ENCODE measurements around the gene CRB1. TPM values are rescaled to one million over a fixed set of nuclear protein-coding genes. Genes with fewer than 3 reads are reported as not detected.

Gene CRB1
- total and polyA plus RNA-seq, 9 of the 15 experiments (the other 6 are each of a cell fraction or from before 2014, with no cell fraction given) = 0.04 to 0.10 TPM; not detected in 7

GRCh38 chr1:197440715-197441114 is 172.7 kb downstream of the CRB1 start:
- BruUV-seq (replicated peaks) = no TSS peak
- Histone ChIP-seq H3K79me2 (ENCODE audit: control insufficient read depth, insufficient read depth, low read length) (no peaks in the 10 kb centered on the region), H3K4me3 (no peak overlapping the region), H3K9me1 (ENCODE audit: control insufficient read depth, insufficient read depth, low read length) (no peaks in the 10 kb centered on the region), H3K9me3 (replicated peaks; ENCODE audit: control insufficient read depth, insufficient read depth, low read depth, low read length) (no peaks in the 10 kb centered on the region), H3K27ac (ENCODE audit: extremely low read depth, low read depth, low read length) (no peak overlapping the region), H2AFZ (ENCODE audit: low read depth, low read length) (no peak overlapping the region), H3K36me3 (ENCODE audit: control insufficient read depth, insufficient read depth, low read length) (no peaks in the 10 kb centered on the region), H4K20me1 (replicated peaks; ENCODE audit: control insufficient read depth, insufficient read depth, low read length) (no peaks in the 10 kb centered on the region), H3K4me2 (ENCODE audit: insufficient read depth, low read length) (no peak overlapping the region), H3K27me3 (ENCODE audit: control insufficient read depth in 2 of 2, insufficient read depth in 2 of 2, low read length in 2 of 2) (no peaks in the 10 kb centered on the region), H3K4me1 (replicated peaks in 1 of 2; ENCODE audit: control insufficient read depth in 2 of 2, insufficient read depth in 2 of 2, low read length in 2 of 2) (peaks cover 2 to 5% of the 10 kb centered on the region in 2 experiments; a peak in 2 of 5 replicates), H3K9ac (ENCODE audit: insufficient read depth in 1 of 2, low read depth in 2 of 2, low read length in 2 of 2) (no peak overlapping the region)
- 3% methylated on average over 2 of the region's 2 CpGs for WGBS (ENCODE audit: insufficient coverage, low coverage, missing lambda C conversion rate)
- DNase-seq (ENCODE audit: extremely low read depth in 1 of 4, low spot score in 3 of 4) (no peak), ATAC-seq (no peak), FAIRE-seq (no peak)
- intact Hi-C loops (cut with micrococcal nuclease) (no loop called here), in situ Hi-C loops (cut with MboI) (no loop called here)
- POLR2A ChIA-PET = no interaction called here
- CTCF ChIA-PET (ENCODE audit: low intra/inter-chr PET ratio) = no interaction called here
- no peak for TF ChIP-seq MCM7 (IDR thresholded peaks at IDR 0.05)
- TF ChIP-seq RBFOX2 (IDR thresholded peaks at IDR 0.05; ENCODE audit: low read depth, low read length) = no peak
- TF ChIP-seq BMI1 (IDR thresholded peaks at IDR 0.05; ENCODE audit: low read length) = no peak
- TF ChIP-seq, protein P1, sequence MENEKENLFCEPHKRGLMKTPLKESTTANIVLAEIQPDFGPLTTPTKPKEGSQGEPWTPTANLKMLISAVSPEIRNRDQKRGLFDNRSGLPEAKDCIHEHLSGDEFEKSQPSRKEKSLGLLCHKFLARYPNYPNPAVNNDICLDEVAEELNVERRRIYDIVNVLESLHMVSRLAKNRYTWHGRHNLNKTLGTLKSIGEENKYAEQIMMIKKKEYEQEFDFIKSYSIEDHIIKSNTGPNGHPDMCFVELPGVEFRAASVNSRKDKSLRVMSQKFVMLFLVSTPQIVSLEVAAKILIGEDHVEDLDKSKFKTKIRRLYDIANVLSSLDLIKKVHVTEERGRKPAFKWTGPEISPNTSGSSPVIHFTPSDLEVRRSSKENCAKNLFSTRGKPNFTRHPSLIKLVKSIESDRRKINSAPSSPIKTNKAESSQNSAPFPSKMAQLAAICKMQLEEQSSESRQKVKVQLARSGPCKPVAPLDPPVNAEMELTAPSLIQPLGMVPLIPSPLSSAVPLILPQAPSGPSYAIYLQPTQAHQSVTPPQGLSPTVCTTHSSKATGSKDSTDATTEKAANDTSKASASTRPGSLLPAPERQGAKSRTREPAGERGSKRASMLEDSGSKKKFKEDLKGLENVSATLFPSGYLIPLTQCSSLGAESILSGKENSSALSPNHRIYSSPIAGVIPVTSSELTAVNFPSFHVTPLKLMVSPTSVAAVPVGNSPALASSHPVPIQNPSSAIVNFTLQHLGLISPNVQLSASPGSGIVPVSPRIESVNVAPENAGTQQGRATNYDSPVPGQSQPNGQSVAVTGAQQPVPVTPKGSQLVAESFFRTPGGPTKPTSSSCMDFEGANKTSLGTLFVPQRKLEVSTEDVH (IDR thresholded peaks at IDR 0.05; ENCODE audit: low read depth, partially characterized antibody) = no peak
- TF ChIP-seq POLR2G (IDR thresholded peaks at IDR 0.05; ENCODE audit: low read depth, low read length) = no peak
- TF ChIP-seq ZNF444 (CRISPR knock-in tag; IDR thresholded peaks at IDR 0.05) = no peak
- no peak for TF ChIP-seq TCF7L2 (IDR thresholded peaks at IDR 0.05; ENCODE audit: low read depth, low read length)
- no peak for TF ChIP-seq ZBTB11 (CRISPR knock-in tag; IDR thresholded peaks at IDR 0.05)
- TF ChIP-seq, protein P2, sequence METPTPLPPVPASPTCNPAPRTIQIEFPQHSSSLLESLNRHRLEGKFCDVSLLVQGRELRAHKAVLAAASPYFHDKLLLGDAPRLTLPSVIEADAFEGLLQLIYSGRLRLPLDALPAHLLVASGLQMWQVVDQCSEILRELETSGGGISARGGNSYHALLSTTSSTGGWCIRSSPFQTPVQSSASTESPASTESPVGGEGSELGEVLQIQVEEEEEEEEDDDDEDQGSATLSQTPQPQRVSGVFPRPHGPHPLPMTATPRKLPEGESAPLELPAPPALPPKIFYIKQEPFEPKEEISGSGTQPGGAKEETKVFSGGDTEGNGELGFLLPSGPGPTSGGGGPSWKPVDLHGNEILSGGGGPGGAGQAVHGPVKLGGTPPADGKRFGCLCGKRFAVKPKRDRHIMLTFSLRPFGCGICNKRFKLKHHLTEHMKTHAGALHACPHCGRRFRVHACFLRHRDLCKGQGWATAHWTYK (CRISPR knock-in tag; IDR thresholded peaks at IDR 0.05) = no peak
- TF ChIP-seq NCOA6 (IDR thresholded peaks at IDR 0.05) = no peak
- TF ChIP-seq SP2 (IDR thresholded peaks at IDR 0.05; ENCODE audit: extremely low read depth, low read depth, low read length, poor library complexity, severe bottlenecking) = no peak
- TF ChIP-seq ZHX1 (conservative IDR thresholded peaks at IDR 0.05; ENCODE audit: low read length) = no peak
- no peak for TF ChIP-seq RFX7 (CRISPR knock-in tag; IDR thresholded peaks at IDR 0.05)
